HG02981 (cell line): ENCODE results near the gene TMEM167B.
"Not testable (repeated sequence)": the region's sequence is repeated elsewhere in the genome, so short reads cannot be mapped to it uniquely, and the experiment has no call there.

Source experiments
- ATAC-seq: cut with Tn5 transposase; IDR thresholded peaks from one replicate; pipeline ENCODE4 v1.9.1; 2021; ENCODE audit warnings: mild to moderate bottlenecking, moderate library complexity; ENCODE audit not compliant: unreplicated experiment

The TMEM167B gene

DNA sequence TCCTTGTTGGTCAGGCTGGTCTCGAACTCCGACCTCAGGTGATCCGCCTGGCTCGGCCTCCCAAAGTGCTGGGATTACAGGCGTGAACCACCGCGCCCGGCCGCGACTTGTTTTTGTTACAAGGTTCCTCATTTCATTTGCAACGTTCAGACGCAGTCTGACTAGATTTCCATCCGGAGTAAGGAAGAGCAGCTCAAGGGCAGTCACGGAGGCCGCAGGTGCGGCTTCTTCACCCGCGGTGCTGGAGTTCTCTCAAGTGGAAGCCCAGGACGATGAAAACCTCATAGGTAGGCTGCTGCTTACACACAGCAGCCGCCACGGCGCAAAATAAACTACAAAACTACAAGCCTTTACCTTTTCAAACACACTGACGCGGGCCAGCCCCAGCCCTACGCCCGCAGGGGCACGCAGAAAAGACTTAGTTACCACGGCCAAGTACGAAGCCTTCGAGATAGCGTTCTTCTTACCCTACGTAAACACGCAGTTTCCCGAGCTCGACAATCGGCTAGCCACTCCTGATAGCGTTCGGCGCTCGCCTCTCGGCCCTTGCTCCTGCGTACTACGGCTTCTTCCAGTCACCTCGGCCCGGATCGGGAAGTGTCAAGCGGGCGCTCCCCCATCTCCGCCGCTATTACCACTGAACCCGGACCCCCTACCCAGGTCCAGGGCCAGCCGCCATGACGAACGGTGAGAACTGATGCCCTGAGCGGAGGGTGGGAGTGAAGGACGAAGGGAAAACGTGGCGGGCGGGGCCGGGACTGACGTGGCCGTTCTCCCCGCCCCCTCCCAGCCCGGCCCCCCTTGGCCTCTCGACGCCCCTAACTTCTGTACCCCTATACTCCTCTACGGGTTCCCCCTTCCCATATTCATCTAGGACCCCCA lies at the start of gene TMEM167B:
Gene TMEM167B (plus strand): TSS at position 569 of the 882 bp plus-strand sequence. CDS start 109 bp downstream, at position 678.
- ATAC-seq: peak; percentile 92

DNA sequence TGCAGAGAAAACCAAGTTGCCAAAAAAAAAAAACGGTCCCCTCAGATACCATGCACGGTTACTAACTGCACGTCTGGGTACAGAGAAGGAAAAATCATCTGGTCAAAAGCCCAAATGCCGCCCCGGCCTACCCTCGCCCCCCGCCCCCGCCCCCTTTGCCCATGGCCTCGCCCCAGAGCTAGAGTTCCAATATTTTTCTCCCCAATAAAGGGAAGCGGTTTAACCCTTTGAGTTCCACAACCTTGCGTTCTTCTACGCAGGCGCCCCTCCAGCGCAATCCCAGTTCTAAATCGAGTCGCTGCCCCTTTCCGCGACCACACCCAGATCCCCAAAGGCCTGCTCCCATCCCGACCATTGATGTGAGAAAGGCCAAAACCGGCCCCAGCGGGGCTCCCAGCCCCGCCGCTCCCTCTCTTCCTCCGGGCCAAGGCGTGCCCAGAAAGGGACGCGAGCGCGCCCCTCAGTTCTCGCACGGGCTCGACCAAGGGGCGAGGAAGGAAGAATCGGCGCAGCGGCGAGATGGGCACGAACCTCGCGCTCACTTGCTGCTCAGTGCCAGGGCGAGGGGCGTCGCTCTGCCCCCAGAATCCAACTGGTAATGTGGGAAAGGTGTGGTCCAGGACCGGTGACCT lies 49.5 kb upstream of the TMEM167B start:
- peak; percentile 21 for ATAC-seq

DNA sequence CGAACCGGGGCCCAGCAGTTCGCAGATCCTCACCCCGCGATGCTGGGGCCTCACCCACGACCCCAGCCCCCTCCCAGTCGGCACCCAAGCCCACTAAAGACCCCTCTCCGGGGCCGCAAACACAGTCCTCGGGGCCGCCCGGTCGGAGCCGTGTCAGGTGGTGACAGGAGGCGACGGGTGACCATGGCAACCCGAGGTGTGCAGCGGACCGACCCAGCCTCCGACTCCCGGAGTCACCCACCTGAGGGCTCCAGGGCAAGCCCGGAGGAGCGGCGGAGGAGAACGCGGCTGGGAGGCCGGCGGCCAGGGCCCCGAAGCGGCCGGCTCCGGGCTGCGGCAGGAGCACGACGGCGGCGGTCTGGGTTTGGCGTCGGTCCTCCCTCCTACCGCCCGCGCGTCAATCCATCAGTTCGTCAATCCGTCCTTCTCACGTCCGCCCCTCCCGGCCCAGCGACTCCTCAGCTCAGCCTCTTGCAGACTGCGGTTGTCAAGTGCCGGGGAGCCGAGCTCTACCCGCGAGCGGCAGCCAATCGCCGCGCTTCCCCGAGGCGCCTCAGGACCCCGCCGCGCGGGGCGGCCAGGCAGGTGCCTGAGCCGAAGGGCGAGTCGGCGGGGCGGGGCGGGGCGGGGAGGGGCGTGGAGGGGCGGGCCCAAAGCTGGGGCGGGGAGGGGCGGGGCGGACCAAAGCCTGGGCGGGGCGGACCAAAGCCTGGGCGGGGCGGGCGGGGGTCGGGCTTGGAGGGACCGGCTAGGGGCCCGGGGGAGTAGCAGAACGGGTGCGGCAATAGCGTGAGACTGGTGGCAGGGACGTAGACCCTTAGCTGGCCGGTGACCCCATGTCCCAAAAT lies 48.7 kb upstream of the TMEM167B start, which contains the start of gene WDR47:
Gene WDR47 (minus strand): TSS at position 482 of the 848 bp plus-strand sequence. CDS start 18,590 bp downstream, outside the sequence.
- peak; percentile 91 for ATAC-seq

DNA sequence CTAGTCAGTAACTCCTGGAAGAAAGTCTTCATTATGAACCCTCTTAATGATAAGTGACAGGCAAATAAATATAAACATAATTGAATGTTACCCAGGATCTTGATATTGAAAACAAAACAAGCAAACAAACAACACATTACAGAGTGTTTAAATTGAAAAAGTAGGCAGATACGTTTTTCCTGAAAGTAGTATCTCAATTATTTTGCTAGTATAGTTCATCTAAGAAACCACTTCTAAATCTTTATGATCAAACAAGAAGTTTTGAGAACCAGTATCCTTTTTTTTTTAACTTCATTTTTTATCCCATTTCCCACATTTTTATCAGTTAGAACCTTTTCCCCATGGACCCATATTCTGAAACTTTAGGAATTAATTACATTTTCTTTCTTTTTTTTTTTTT lies 45.0 kb upstream of the TMEM167B start:
- ATAC-seq: no peak

DNA sequence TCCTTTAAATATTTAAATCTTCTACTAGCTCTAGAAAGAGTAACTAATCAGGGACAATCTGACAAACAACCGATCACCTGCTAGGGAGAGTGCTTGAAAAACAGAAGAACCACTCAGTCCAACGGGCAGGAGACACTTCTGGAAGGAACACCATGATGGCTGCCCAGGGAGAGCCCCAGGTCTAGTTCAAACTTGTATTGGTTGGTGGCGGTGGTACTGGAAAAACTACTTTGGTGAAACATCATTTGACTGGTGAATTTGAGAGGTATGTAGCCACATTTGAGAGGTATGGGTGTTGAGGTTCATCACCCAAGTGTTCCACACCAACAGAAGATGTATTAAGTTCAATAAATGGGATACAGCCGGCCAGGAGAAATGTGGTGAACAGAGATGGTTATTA lies 43.9 kb upstream of the TMEM167B start:
- ATAC-seq: no peak

DNA sequence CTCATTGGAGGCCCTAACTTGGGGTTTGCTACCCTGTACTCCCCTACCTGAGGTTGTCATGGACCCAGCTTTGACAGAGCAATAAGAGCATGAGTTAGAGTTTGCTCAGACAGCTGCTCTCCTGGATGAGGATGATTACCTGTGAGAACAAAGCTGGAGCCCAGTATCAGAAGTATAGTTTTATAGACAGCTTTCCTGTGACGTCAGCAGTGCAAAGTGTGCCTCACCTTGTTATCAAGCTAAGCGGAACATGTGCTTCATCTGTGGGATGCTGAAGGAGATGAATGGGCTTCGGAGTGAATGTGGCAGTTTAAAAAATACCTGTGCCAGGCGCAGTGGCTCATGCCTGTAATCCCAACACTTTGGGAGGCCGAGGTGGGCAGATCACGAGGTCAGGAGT lies 43.2 kb upstream of the TMEM167B start:
- no peak for ATAC-seq

DNA sequence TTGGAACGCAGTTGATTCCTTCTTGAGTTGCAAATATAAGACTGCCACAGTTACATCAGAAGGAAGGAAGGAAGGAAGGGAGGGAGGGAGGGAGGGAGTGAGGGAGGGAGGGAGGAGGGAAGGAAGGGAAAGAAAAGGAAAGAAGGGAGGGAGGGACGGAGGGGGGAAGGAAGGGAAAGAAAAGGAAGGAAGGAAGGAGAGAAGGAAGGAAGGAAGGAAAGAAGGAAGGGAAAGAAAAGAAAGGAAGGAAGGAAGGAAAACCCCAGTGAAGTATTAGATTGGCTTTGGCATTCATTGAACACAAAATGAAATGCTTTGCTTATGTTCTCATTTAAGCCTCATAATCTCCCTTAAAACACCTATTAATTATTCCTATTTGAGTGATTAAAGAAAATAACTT lies 42.2 kb upstream of the TMEM167B start:
- ATAC-seq: no peak

DNA sequence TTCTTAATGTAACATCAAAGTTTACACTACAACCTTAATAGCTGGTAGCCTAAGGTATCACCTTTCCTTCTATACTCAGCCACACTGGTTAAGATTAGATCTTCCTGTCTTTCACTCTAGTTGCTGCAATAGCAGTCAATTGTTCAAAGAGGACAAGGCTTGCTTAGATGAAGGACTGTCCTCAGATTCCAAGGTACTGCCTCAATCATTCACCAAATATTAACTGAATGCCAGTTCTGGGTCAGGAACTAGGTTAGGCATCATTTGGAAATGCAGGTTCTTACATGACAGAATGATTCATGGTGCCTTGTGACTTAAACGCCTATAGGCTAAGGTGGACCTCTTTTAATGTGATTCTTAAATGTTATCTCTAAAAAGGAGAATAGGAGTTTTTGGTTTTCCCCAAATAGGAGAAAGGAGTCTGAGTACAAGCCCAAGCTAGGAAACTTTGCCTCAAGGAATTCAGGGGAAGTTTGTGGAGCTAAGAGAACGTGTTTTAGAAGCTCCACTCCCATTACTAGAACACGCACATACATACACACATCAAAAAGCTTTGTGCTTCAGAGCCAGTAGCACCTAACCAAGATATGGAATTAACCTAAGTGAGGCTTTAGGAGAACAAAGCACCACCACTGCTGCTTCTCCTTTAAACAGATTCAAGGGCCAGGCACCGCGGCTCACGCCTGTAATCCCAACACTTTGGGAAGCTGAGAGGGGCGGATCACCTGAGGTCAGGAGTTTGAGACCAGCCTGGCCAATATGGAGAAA lies 40.2 kb upstream of the TMEM167B start:
- ATAC-seq: no peak

DNA sequence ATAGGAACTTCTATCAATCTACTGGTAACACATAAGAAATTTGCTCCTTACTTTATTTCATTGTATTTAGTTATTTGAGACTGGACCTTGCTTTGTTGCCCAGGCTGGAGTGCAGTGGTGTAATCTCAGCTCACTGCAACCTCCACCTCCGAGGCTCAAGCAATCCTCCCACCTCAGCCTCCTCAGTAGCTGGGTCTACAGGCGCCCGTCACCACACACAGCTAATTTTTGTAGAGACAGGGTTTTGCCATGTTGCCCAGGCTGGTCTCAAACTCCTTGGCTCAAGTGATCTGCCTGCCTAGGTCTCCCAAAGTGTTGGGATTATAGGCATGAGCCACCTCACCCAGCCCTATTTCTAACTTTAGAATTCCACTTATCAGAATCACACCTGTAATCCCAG lies 38.4 kb upstream of the TMEM167B start:
- ATAC-seq: not testable (repeated sequence)

DNA sequence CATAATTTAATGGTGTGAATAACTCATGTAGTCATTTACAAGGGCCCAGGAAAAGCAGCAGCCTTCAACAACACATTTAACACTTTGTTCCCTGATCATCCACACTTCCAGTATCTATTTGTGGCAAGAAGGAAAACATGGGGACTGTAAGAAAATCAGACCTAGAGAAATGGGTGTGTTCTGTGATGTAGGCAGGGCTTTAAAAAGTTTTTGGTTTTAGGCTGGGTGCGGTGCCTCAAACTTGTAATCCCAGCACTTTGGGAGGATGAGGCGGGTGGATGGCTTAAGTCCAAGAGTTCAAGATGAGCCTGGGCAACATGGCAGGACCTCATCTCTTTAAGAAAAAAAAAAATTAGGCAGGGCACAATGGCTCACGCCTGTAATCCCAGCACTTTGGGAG lies 34.5 kb upstream of the TMEM167B start:
- no peak for ATAC-seq

DNA sequence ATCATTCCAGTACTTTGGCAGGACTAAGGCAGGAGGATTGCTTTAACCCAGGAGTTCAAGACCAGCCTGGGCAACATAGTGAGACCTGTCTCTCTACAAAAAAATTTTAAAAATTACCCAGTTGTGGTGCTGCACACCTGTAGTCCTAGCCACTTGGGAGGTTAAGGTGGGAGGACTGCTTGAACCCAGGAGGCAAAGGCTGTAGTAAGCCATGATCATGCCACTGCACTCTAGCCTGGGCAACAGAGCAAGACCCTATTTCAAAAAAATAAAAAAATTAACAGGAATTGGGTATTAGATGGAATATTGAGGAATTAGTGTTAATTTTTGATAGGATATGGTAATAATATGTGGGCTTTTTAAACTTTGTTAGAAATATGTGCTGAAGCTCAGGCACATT lies 31.5 kb upstream of the TMEM167B start:
- ATAC-seq: no peak

DNA sequence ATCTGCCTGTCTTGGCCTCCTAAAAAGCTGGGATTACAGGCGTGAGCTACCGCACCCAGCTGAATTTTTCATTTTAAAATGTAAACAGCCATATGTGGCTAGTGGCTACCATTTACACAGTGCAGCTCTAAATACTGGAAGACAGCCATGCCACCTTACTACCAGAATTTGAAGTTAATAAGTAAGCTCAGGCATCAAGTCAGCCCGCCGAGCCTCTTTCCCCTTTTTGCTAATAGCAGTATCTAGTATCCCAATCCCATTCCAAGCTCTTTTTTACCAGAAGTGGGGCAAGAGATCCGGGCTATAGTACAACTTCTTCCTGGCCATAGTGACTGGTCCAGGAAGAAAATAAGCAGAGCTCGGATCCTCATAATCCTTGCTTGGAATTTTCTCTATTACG lies 29.9 kb upstream of the TMEM167B start:
- ATAC-seq: no peak

DNA sequence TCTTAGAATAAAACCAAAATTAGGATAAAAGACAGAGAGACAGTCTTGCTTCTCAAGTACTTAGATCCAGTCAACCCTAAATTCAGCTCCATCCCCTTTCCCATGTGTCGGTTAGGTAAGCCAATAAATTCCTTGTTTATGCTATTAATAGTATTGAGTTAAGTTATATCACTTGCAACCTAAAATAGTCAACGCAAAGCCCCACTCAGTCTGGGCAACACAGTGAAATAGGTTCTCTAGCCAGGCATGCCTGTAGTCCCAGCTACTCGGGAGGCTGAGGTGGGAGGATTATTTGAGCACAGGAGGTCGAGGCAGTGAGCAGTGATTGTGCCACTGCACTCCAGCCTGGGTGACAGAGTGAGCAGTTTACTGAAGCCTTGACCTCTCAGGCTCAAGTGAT lies 29.4 kb upstream of the TMEM167B start:
- no peak for ATAC-seq

DNA sequence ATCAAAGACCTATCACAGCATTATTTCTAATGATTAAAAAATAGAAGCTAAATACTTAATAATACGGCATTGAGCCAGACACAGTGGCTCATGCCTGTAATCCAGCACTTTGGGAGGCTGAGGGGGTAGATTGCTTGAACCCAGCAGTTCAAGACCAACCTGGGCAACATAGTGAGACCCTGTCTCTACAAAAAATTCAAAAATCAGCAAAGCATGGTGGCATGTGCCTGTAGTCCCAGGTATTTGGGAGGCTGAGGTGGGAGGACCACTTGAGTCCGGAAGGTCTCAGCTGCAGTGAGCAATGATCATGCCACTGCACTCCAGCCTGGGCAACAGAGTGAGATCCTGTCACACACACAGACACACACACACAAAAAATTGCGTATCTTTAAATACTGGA lies 25.4 kb upstream of the TMEM167B start:
- ATAC-seq: no peak

DNA sequence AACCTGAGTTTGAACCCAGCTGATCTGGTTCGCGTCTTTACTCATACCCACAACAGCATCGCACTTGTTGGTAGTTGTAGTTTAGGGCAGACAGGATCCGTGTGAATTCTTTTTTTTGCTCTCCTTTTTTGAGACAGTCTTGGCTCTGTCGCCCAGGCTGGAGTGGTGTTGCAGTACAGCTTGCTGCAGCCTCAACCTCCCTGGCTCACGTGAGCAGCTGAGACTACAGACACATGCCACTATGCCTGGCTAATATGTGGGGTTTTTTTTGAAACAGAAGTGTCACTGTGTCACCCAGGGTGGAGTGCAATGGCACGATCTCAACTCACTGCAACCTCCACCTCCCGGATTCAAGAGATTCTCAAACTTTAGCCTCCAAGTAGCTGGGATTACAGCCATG lies 22.7 kb upstream of the TMEM167B start:
- ATAC-seq: no peak

DNA sequence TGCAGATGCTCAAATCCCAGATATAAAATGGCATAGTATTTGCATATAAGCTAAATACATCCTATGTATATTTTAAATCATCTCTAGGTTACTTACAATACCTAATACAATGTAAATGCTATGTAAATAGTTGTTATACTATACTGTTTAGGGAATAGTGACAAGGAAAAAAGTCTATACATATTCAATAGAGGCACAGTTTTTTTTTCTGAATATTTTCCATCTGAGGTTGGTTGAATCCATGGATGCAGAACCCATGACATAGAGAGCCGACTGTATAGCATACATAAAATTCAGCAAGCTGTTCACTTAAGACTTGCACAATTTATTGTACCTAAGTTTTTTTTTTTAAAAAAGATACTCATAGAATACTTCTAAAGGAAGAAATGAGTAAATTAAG lies 21.3 kb upstream of the TMEM167B start:
- ATAC-seq: no peak

DNA sequence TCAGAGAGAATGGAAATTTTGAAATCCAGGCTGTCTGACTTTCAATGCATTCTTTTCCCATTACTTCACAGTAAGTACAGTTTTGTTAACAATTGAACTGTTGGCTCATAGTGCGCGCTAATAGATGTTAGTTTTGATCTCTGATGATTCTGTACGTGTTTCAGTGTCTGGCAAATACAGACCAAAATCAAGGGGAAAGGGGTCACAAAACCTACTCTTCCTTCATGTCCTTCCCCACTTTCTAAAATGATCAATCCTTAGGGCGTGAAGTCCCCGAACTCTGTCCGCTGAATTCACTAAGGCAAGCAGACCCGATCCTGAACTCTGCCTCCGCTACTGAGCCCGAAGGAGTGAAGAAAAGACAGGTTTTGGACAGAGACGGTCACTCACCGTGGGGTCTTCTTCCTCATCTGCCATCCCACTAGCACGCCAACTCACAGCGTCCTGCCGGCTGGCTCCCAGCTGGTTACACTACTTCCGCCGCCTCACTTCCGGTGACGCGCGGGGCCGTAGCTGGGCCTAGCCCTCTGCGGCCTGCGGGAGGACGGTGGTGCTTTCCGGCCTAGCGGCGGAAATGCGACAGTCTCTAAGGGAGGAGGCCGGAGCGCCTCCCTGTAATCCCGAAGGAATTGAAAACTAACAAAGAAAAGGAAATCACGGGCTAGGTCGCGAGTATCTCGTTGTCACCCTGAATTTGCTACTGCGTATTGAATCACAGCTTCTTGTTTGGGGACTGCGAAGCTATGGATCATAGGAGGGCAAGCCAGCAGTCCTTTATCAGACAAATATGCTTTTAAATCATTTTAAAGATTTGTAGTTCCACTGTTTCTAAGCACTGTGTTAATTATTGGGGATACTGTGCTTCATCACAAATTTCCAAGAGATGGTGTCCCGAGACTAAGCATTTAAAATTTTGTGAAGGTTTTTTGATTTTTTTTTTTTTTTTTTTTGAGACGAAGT lies 14.8 kb upstream of the TMEM167B start, which contains the start of gene TAF13:
Gene TAF13 (minus strand): TSS at position 473 of the 960 bp plus-strand sequence. CDS start 56 bp downstream, at position 417.
- ATAC-seq: peak; percentile 99

DNA sequence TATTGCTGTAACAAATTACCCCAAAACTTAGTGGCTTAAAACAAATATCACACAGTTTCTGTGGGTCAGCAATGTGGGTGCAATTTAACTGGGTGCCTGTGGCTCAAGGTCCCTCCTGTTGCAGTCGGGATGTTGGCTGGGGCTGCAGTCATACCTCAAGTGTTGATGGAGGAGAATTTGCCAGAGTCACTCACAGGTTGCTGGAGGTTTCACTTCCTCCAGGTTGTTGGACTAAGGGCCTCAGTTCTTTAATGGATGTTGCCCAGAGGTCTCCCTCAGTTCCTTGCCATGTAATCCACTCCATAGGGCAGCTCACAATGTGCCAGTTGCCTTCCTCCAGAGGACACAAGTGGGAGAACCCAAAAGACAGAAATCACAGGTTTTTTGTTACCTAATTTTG lies 12.2 kb upstream of the TMEM167B start:
- no peak for ATAC-seq

DNA sequence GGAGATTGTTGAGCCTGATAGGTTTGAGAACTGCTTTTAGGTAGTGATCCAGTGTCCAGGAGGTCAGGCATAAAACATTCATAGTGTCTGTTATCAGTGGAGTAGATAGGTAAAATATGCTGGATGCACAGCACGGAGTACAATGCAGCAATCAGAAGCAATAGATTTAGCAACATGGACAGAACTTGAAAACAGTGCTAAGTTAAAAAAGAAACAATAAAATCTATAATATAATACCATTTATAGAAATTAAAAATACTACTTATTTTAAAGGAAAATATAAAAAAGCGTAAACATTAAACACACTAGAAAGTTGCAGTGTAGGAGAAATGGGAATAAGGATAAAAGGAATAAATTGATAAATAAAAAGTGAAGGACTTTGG lies 11.3 kb upstream of the TMEM167B start:
- no peak for ATAC-seq
